H9 (cell line): ENCODE data around the gene FAM174B. TPM values are rescaled to one million over a fixed set of nuclear protein-coding genes. Genes with fewer than 3 reads are reported as not detected.

Experiments used
- DNase-seq: peaks from one replicate; pipeline ENCODE4 v3.0.0-alpha.2; 2017
- H2AFZ ChIP-seq: one replicate; pipeline ENCODE4 v1.6.1; 2013; ENCODE audit warnings: mild to moderate bottlenecking, low read length, control low read depth, moderate library complexity
- H2AK5ac ChIP-seq: 2 replicates; pipeline ENCODE4 v1.6.1; 2013; ENCODE audit warnings: low read length, control low read depth, mixed read lengths; ENCODE audit not compliant: insufficient read length
- H2BK120ac ChIP-seq: one replicate; pipeline ENCODE4 v1.6.1; 2013; ENCODE audit warnings: low read depth, mild to moderate bottlenecking, low read length, control low read depth, inconsistent platforms; ENCODE audit not compliant: poor library complexity, severe bottlenecking
- H2BK12ac ChIP-seq: 2 replicates; pipeline ENCODE4 v1.6.1; 2013; ENCODE audit warnings: low read length, control low read depth, mixed read lengths, low read depth; ENCODE audit not compliant: insufficient read length
- H2BK15ac ChIP-seq: 2 replicates; pipeline ENCODE4 v1.6.1; 2013; ENCODE audit warnings: low read depth, low read length, control low read depth
- H2BK20ac ChIP-seq: one replicate; pipeline ENCODE4 v1.6.1; 2013; ENCODE audit warnings: low read depth, mild to moderate bottlenecking, low read length, control low read depth, inconsistent platforms; ENCODE audit not compliant: poor library complexity, severe bottlenecking
- H2BK5ac ChIP-seq: 2 replicates; pipeline ENCODE4 v1.6.1; 2013; ENCODE audit warnings: low read length, control low read depth, mixed read lengths; ENCODE audit not compliant: insufficient read length
- H3K14ac ChIP-seq: 2 replicates; pipeline ENCODE4 v1.6.1; 2013; ENCODE audit warnings: low read length, control low read depth; ENCODE audit not compliant: insufficient read depth
- H3K18ac ChIP-seq: 2 replicates; pipeline ENCODE4 v1.6.1; 2013; ENCODE audit warnings: low read depth, mild to moderate bottlenecking, mixed read lengths, low read length, control low read depth; ENCODE audit not compliant: insufficient read length
- H3K23ac ChIP-seq: 2 replicates; pipeline ENCODE4 v1.6.1; 2013; ENCODE audit warnings: low read length, control low read depth, mixed read lengths, low read depth; ENCODE audit not compliant: insufficient read length
- H3K23me2 ChIP-seq: 2 replicates; pipeline ENCODE4 v1.6.1; 2013; ENCODE audit warnings: low read depth, mild to moderate bottlenecking, mixed read lengths, low read length, control low read depth; ENCODE audit not compliant: insufficient read length, poor library complexity, severe bottlenecking
- H3K27ac ChIP-seq: 2 replicates; pipeline ENCODE4 v1.5.1; 2013; ENCODE audit warnings: low read length, control low read depth, mixed read lengths, low read depth; ENCODE audit not compliant: insufficient read length
- H3K27me3 ChIP-seq: 2 replicates; pipeline ENCODE4 v1.6.1; 2013; ENCODE audit warnings: low read length, control low read depth, inconsistent platforms; ENCODE audit not compliant: insufficient read depth
- H3K4ac ChIP-seq: 2 replicates; pipeline ENCODE4 v1.6.1; 2013; ENCODE audit warnings: low read depth, mild to moderate bottlenecking, control low read depth, inconsistent platforms, low read length, moderate library complexity
- H3K4me1 ChIP-seq: 2 replicates; pipeline ENCODE4 v1.6.1; 2013; ENCODE audit warnings: low read length, control low read depth, inconsistent platforms; ENCODE audit not compliant: insufficient read depth
- H3K4me2 ChIP-seq: 2 replicates; pipeline ENCODE4 v1.6.1; 2013; ENCODE audit warnings: low read length, control low read depth, mixed read lengths; ENCODE audit not compliant: insufficient read length, insufficient read depth
- H3K56ac ChIP-seq: 2 replicates; pipeline ENCODE4 v1.6.1; 2013; ENCODE audit warnings: low read depth, mild to moderate bottlenecking, mixed read lengths, low read length, control low read depth; ENCODE audit not compliant: insufficient read length
- H3K79me1 ChIP-seq: 2 replicates; pipeline ENCODE4 v1.6.1; 2013; ENCODE audit warnings: low read depth, mild to moderate bottlenecking, moderate library complexity, low read length, control low read depth, inconsistent platforms; ENCODE audit not compliant: insufficient read depth, poor library complexity, severe bottlenecking
- H3K79me2 ChIP-seq: 2 replicates; pipeline ENCODE4 v1.6.1; 2013; ENCODE audit warnings: low read length, control low read depth, inconsistent platforms; ENCODE audit not compliant: insufficient read depth
- H3K9ac ChIP-seq: 2 replicates; pipeline ENCODE4 v1.6.1; 2013; ENCODE audit warnings: low read length, control low read depth, mixed read lengths; ENCODE audit not compliant: insufficient read length; ENCODE audit errors: extremely low read depth
- H3K9me3 ChIP-seq: one replicate; pipeline ENCODE4 v1.6.1; 2013; ENCODE audit warnings: low read depth, low read length, inconsistent platforms; ENCODE audit not compliant: control insufficient read depth
- H3T11ph ChIP-seq: one replicate; pipeline ENCODE4 v1.6.1; 2013; ENCODE audit warnings: mild to moderate bottlenecking, low read length, control low read depth, inconsistent platforms
- H4K20me1 ChIP-seq: one replicate; pipeline ENCODE4 v1.6.1; 2013; ENCODE audit not compliant: control insufficient read depth, insufficient read length, insufficient read depth
- H4K5ac ChIP-seq: 2 replicates; pipeline ENCODE4 v1.6.1; 2013; ENCODE audit warnings: low read depth, mild to moderate bottlenecking, mixed read lengths, low read length, control low read depth; ENCODE audit not compliant: insufficient read length
- H4K8ac ChIP-seq: replicated peaks from 2 replicates; pipeline ENCODE4 v1.6.1; 2013; ENCODE audit warnings: low read length, control low read depth, mixed read lengths, low read depth; ENCODE audit not compliant: insufficient read length
- H4K91ac ChIP-seq: 2 replicates; pipeline ENCODE4 v1.6.1; 2013; ENCODE audit warnings: low read depth, mild to moderate bottlenecking, moderate library complexity, mixed read lengths, low read length, control low read depth; ENCODE audit not compliant: insufficient read length
- H3K27ac Mint-ChIP-seq, 3 experiments: 2 replicates in 2 of 3; 3 replicates in 1 of 3; pipeline ENCODE4 v1.8.0; 2020 to 2021; ENCODE audit warnings: mixed read lengths in 3 of 3, mild to moderate bottlenecking in 1 of 3, moderate library complexity in 1 of 3
- H3K27me3 Mint-ChIP-seq: 2 replicates; pipeline ENCODE4 v1.8.0; 2021; ENCODE audit warnings: low read depth, mild to moderate bottlenecking, moderate library complexity, mixed read lengths
- H3K36me3 Mint-ChIP-seq, 3 experiments: 2 replicates in 2 of 3; 3 replicates in 1 of 3; pipeline ENCODE4 v1.8.0; 2020 to 2021; ENCODE audit warnings: low read depth in 3 of 3, mixed read lengths in 3 of 3; ENCODE audit not compliant: insufficient read depth in 1 of 3
- H3K4me1 Mint-ChIP-seq, 2 experiments: 2 replicates each; pipeline ENCODE4 v1.8.0; 2020; ENCODE audit warnings: mixed read lengths in 2 of 2
- H3K4me3 Mint-ChIP-seq, 2 experiments: 2 replicates in 1 of 2; 3 replicates in 1 of 2; pipeline ENCODE4 v1.8.0; 2020 to 2021; ENCODE audit warnings: mild to moderate bottlenecking in 2 of 2, mixed read lengths in 2 of 2, moderate library complexity in 1 of 2
- H3K9me3 Mint-ChIP-seq, 2 experiments: 2 replicates in 1 of 2; 3 replicates in 1 of 2; pipeline ENCODE4 v1.8.0; 2020; ENCODE audit warnings: mild to moderate bottlenecking in 2 of 2, mixed read lengths in 2 of 2, moderate library complexity in 1 of 2
- CTCF ChIP-seq: fragments of 200-600 bp; sonication (generic); conservative IDR thresholded peaks from 3 replicates; pipeline ENCODE4 v1.8.0; 2021; ENCODE audit warnings: antibody characterized with exemption, mild to moderate bottlenecking
- WGBS: extraction: QIAGEN DNeasy Blood & Tissue Kit; methylation state at CpG from one replicate; pipeline ENCODE4 v1.1.7; 2013; ENCODE audit warnings: missing lambda C conversion rate, low lambda C conversion rate, mixed read lengths; ENCODE audit not compliant: insufficient read length; ENCODE audit errors: extremely low coverage; 5-methylcytosine and 5-hydroxymethylcytosine counted together
- total RNA-seq: library from RNA; stranded (reverse); gene quantifications from 2 replicates; pipeline ENCODE4 v1.2.1, GENCODE V29; 2021

The FAM174B gene
- total RNA-seq, 1 experiment from 2014 or later = 38.0 TPM

- H3K23ac ChIP-seq = no peak overlapping the region
- H3K18ac ChIP-seq = no peak overlapping the region
- no peak overlapping the region for H3K27ac ChIP-seq
- Mint-ChIP-seq H3K4me3 (no peak overlapping the region), H3K27me3 (peaks cover 12% of the 10 kb centered on the region), H3K36me3 (peaks cover 0 to 15% (median 0%) of the 10 kb centered on the region in 3 experiments; a peak in 2 of 7 replicates), H3K9me3 (peaks cover 13 to 15% of the 10 kb centered on the region in 2 experiments; a peak in 4 of 5 replicates), H3K27ac (no peak overlapping the region; a peak in 1 of 7 replicates), H3K4me1 (peaks cover 2% of the 10 kb centered on the region in 2 experiments; a peak in 2 of 4 replicates)
- no peak overlapping the region for H4K91ac ChIP-seq
- no peak for DNase-seq
- H3K56ac ChIP-seq = no peak overlapping the region
- H3K9ac ChIP-seq = no peak overlapping the region
- no peak overlapping the region for H4K8ac ChIP-seq
- H2BK15ac ChIP-seq = no peak overlapping the region
- H3K4me2 ChIP-seq = no peak overlapping the region
- H2AFZ ChIP-seq = no peak overlapping the region
- no peak overlapping the region for H4K5ac ChIP-seq
- no peak overlapping the region for H2AK5ac ChIP-seq
- no peaks in the 10 kb centered on the region for H3K79me1 ChIP-seq
- H4K20me1 ChIP-seq = no peaks in the 10 kb centered on the region
- H3K23me2 ChIP-seq = no peaks in the 10 kb centered on the region
- H3K27me3 ChIP-seq = no peaks in the 10 kb centered on the region
- no peak overlapping the region for H2BK5ac ChIP-seq
- H3K14ac ChIP-seq = no peak overlapping the region
- H3K4ac ChIP-seq = no peak overlapping the region
- H3T11ph ChIP-seq = no peak overlapping the region
- no peak for TF ChIP-seq CTCF
- H3K4me1 ChIP-seq = no peaks in the 10 kb centered on the region
- no CpG with 5 or more reads among the region's 12 CpGs for WGBS
- no peak overlapping the region for H2BK20ac ChIP-seq
- no peaks in the 10 kb centered on the region for H3K79me2 ChIP-seq
- no peaks in the 10 kb centered on the region for H3K9me3 ChIP-seq
- H2BK120ac ChIP-seq = no peak overlapping the region
- H2BK12ac ChIP-seq = no peak overlapping the region
Measured at GRCh38 chr15:92580521-92580920, 75.1 kb downstream of the FAM174B start.
